OCI-LY3 (cell line): Measurements from ENCODE around the gene GBA2.

ENCODE experiments used
- H2AFZ ChIP-seq: fragments of 200-600, 300-600 bp; shearing (Covaris generic); 2 replicates; pipeline ENCODE4 v1.6.0; 2014; ENCODE audit warnings: antibody characterized with exemption, low read depth, low read length
- H3K27ac ChIP-seq: fragments of 200-600, 300-600 bp; sonication (generic); 2 replicates; pipeline ENCODE4 v1.5.1; 2014; ENCODE audit warnings: mild to moderate bottlenecking, low read length, moderate library complexity, mixed read lengths
- H3K27me3 ChIP-seq: fragments of 200-600, 300-600 bp; sonication (generic); 2 replicates; pipeline ENCODE4 v1.6.1; 2014; ENCODE audit warnings: low read depth, low read length, mixed read lengths
- H3K36me3 ChIP-seq: fragments of 200-600, 300-600 bp; sonication (generic); replicated peaks from 2 replicates; pipeline ENCODE3; 2014; ENCODE audit warnings: low read depth, low read length, mixed read lengths
- H3K4me1 ChIP-seq: fragments of 300-600, 200-600 bp; sonication (generic); 2 replicates; pipeline ENCODE4 v1.6.1; 2014; ENCODE audit warnings: low read length, mixed read lengths
- H3K4me2 ChIP-seq: fragments of 200-600, 300-600 bp; sonication (generic); 2 replicates; pipeline ENCODE4 v1.6.1; 2014; ENCODE audit warnings: low read length, mixed read lengths
- H3K4me3 ChIP-seq: fragments of 300-600, 200-600 bp; sonication (generic); 2 replicates; pipeline ENCODE4 v1.5.1; 2014; ENCODE audit warnings: antibody characterized with exemption, mild to moderate bottlenecking, low read length, moderate library complexity
- H3K79me2 ChIP-seq: fragments of 300-600, 200-600 bp; shearing (Covaris generic); 2 replicates; pipeline ENCODE4 v1.6.1; 2014; ENCODE audit warnings: mild to moderate bottlenecking, low read length, mixed read lengths
- H3K9ac ChIP-seq: fragments of 300-600, 200-600 bp; shearing (Covaris generic); 2 replicates; pipeline ENCODE4 v1.6.0; 2014; ENCODE audit warnings: mild to moderate bottlenecking, low read length, moderate library complexity
- H3K9me3 ChIP-seq: fragments of 200-600, 300-600 bp; shearing (Covaris generic); 2 replicates; pipeline ENCODE4 v1.6.1; 2014; ENCODE audit warnings: low read length, mixed read lengths; ENCODE audit not compliant: insufficient read depth
- H4K20me1 ChIP-seq: fragments of 200-600, 300-600 bp; sonication (generic); 2 replicates; pipeline ENCODE4 v1.6.1; 2016; ENCODE audit warnings: low read length, mixed read lengths; ENCODE audit not compliant: insufficient read depth
- EZH2phosphoT487 ChIP-seq: fragments of 200-600 bp; shearing (Covaris generic); IDR thresholded peaks from 2 replicates; pipeline ENCODE4 v1.6.1; 2018; ENCODE audit warnings: antibody characterized with exemption, mixed run types, low read depth
- TF ChIP-seq, protein P1 (sequence below): fragments of 200-600, 300-600 bp; sonication (generic); IDR thresholded peaks from 2 replicates; pipeline ENCODE4 v1.5.1; 2014; ENCODE audit warnings: antibody characterized with exemption, low read length, low read depth

Gene GBA2

DNA sequence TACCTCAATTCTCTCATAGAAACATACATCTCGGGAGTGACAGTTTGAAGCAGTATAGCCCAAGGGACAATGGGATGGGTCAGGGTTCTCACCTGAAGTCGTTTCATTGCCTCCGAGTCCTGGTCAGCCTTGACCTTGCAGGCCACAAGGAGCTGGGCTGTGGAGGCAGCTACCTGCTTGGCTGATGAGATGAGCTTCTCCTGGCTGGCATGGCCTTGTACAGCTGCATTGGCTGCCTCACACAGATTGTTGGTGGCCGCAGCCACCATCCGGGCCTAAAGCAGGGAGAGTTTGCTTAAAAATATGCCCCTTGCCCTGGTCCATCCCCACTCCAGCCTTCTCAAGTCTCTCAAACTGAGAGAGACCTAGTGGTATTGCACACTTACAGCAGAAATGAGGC is 50.8 kb downstream of the GBA2 start:
- H3K4me3 ChIP-seq: no peak overlapping the region
- no peak overlapping the region for H3K9ac ChIP-seq
- H2AFZ ChIP-seq: no peak overlapping the region
- no peaks in the 10 kb centered on the region; the same call in 1 of the 2 replicates for H4K20me1 ChIP-seq
- H3K36me3 ChIP-seq: peaks cover 62% of the 10 kb centered on the region
- H3K27ac ChIP-seq: no peak overlapping the region
- no peaks in the 10 kb centered on the region for H3K27me3 ChIP-seq
- no peak for TF ChIP-seq EZH2phosphoT487
- TF ChIP-seq, protein P1, sequence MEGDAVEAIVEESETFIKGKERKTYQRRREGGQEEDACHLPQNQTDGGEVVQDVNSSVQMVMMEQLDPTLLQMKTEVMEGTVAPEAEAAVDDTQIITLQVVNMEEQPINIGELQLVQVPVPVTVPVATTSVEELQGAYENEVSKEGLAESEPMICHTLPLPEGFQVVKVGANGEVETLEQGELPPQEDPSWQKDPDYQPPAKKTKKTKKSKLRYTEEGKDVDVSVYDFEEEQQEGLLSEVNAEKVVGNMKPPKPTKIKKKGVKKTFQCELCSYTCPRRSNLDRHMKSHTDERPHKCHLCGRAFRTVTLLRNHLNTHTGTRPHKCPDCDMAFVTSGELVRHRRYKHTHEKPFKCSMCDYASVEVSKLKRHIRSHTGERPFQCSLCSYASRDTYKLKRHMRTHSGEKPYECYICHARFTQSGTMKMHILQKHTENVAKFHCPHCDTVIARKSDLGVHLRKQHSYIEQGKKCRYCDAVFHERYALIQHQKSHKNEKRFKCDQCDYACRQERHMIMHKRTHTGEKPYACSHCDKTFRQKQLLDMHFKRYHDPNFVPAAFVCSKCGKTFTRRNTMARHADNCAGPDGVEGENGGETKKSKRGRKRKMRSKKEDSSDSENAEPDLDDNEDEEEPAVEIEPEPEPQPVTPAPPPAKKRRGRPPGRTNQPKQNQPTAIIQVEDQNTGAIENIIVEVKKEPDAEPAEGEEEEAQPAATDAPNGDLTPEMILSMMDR: no peak
- no peaks in the 10 kb centered on the region for H3K79me2 ChIP-seq
- H3K4me1 ChIP-seq: no peaks in the 10 kb centered on the region
- no peaks in the 10 kb centered on the region for H3K9me3 ChIP-seq
- no peak overlapping the region for H3K4me2 ChIP-seq

DNA sequence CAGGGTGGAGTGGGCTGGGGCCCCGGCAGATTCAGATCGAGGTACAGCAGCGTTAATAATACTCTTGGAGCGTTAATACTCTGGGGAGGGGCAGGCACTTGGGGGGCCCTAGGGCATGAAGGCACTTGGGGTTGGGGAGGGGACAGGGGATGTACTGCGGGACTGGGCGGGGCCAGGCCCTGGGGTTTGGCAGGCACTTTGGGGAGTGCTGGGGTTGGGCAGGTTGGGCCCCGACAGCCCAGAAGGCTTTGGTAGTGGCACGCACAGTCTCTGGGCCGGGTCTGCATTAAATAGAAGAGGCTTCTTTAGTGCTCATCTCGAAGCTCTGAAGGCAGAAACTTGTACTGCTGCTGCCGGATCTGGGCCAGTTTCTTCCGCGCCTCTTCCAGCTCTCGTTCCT is 51.5 kb downstream of the GBA2 start:
- no peak overlapping the region for H3K9ac ChIP-seq
- no peaks in the 10 kb centered on the region for H3K4me1 ChIP-seq
- no peaks in the 10 kb centered on the region; the same call in 1 of the 2 replicates for H4K20me1 ChIP-seq
- H3K4me2 ChIP-seq: no peak overlapping the region
- no peak overlapping the region for H3K4me3 ChIP-seq
- peaks cover 56% of the 10 kb centered on the region for H3K36me3 ChIP-seq
- no peaks in the 10 kb centered on the region for H3K9me3 ChIP-seq
- TF ChIP-seq EZH2phosphoT487: no peak
- TF ChIP-seq, protein P1: no peak
- H3K27me3 ChIP-seq: no peaks in the 10 kb centered on the region
- no peaks in the 10 kb centered on the region for H3K79me2 ChIP-seq
- no peak overlapping the region for H3K27ac ChIP-seq
- H2AFZ ChIP-seq: no peak overlapping the region

DNA sequence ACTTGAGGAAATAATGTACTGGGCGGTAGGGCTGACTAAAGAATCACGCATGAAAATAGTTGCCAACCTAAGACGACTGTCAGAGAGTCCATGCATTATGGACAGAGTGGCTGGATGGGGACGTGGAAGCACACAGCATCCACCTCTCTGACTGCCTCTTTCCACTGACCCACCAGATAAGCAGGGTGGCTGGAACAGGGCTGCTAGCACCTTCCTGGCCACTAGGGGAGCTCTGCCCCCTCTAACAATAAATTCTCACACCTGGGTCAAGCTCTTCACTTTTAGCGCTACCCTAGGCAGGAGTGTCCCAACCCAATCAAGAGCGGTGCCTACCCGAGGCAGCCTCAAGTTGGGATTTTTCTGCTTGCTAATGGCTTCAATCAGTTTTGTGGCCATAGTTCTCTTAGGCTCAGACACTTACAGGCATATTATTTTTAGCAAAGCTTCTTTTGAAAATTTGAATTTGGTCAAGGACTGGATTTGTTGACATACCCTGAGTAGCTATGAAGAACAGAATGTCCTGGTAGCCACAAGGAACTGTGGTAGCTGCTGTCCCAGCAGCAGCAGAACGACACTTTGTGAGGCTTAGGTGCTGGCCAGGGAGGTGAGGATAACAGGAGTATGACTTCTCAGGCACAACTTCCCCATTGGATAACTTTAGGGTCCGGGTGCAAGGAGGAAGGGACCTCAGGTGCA is 52.4 kb downstream of the GBA2 start:
- Histone ChIP-seq H3K4me2 (no peak overlapping the region), H2AFZ (no peak overlapping the region), H3K36me3 (peaks cover 51% of the 10 kb centered on the region), H3K4me3 (no peak overlapping the region), H3K27me3 (no peaks in the 10 kb centered on the region), H3K9ac (no peak overlapping the region), H4K20me1 (no peaks in the 10 kb centered on the region; the same call in 1 of the 2 replicates), H3K27ac (no peak overlapping the region), H3K9me3 (no peaks in the 10 kb centered on the region), H3K4me1 (no peaks in the 10 kb centered on the region), H3K79me2 (no peaks in the 10 kb centered on the region)
- no peak for TF ChIP-seq EZH2phosphoT487
- TF ChIP-seq, protein P1: peak; percentile 81

DNA sequence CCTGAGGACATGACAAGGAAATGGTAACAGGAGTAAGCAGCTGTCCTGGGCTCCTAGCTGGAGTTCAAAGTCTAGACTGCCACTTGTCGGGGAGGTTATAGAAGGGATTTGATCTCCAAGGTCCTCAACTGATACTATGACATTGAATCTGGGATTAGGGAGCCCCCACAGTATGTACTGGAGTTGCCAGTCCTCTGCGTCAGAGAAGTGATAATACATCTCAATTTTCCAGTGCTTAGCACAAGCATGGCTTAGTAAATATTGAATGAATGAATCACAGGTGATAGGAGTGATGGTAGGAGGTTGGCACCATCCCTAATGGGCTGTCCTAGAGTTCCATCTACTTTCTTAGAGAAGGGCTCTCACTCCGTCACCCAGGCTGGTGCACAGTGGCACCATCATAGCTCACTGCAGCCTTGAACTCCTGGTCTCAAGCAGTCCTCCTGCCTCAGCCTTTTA is 53.1 kb downstream of the GBA2 start:
- Histone ChIP-seq H4K20me1 (no peaks in the 10 kb centered on the region; the same call in 1 of the 2 replicates), H3K27me3 (no peaks in the 10 kb centered on the region), H3K36me3 (peaks cover 45% of the 10 kb centered on the region), H3K9ac (no peak overlapping the region), H3K9me3 (no peaks in the 10 kb centered on the region), H2AFZ (no peak overlapping the region), H3K27ac (no peak overlapping the region), H3K4me3 (no peak overlapping the region), H3K4me2 (no peak overlapping the region), H3K4me1 (0 out of 2 replicates have a peak, but pooled peaks cover 4% of the 10 kb centered on the region), H3K79me2 (no peaks in the 10 kb centered on the region)
- no peak for TF ChIP-seq EZH2phosphoT487
- TF ChIP-seq, protein P1: no peak
